ENCODE measurements around the gene PICK1. TPM values are rescaled to one million over a fixed set of nuclear protein-coding genes. Genes with fewer than 3 reads are reported as not detected.
A peak's percentile ranks its signal among the peaks of the same experiment; 100 is the strongest.

Gene PICK1
- total and polyA plus RNA-seq, 2 of the 8 experiments (the other 6 are each of a cell fraction or from before 2014, with no cell fraction given): 20.4 to 22.9 TPM

- no peak for TF ChIP-seq SIX5 (IDR thresholded peaks at IDR 0.05; ENCODE audit: low read depth, low read length)
- Histone ChIP-seq H3K18ac (ENCODE audit: extremely low read depth, low read length) (no peak overlapping the region), H3K9ac (replicated peaks in 1 of 4; ENCODE audit: extremely low read depth in 1 of 4, low read depth in 3 of 4, low read length in 3 of 4) (no peak overlapping the region), H2BK120ac (replicated peaks; ENCODE audit: low read depth, low read length) (no peak overlapping the region), H2BK20ac (ENCODE audit: low read length) (peak overlapping the region; percentile 3; the same call in 1 of the 2 replicates), H3K9me3 (ENCODE audit: insufficient read depth in 2 of 2, low read depth in 1 of 2, low read length in 1 of 2) (no peaks in the 10 kb centered on the region), H3K4me1 (replicated peaks in 1 of 4; ENCODE audit: control insufficient read depth in 3 of 4, insufficient read depth in 4 of 4, low read length in 3 of 4) (peaks cover 0 to 38% (median 22%) of the 10 kb centered on the region in 4 experiments; a peak in 6 of 7 replicates), H4K5ac (ENCODE audit: insufficient read length, low read depth, low read length) (no peak overlapping the region), H4K8ac (ENCODE audit: extremely low read depth, insufficient read depth, low read length) (no peak overlapping the region), H3K23ac (ENCODE audit: insufficient read length) (no peak overlapping the region), H3K56ac (replicated peaks; ENCODE audit: insufficient read length, low read depth, low read length) (no peak overlapping the region), H3K23me2 (ENCODE audit: low read depth, low read length) (no peaks in the 10 kb centered on the region; the same call in 1 of the 2 replicates), H3K27me3 (replicated peaks in 1 of 4; ENCODE audit: control insufficient read depth in 3 of 4, extremely low read depth in 1 of 4, insufficient read depth in 3 of 4, low read length in 3 of 4) (peaks cover 0 to 8% (median under 1%) of the 10 kb centered on the region in 4 experiments; a peak in 1 of 7 replicates), H3K4ac (replicated peaks; ENCODE audit: insufficient read length, low read depth, low read length) (no peak overlapping the region), H2AFZ (ENCODE audit: low read length) (no peak overlapping the region), H3K14ac (ENCODE audit: insufficient read length) (no peak overlapping the region), H2BK12ac (ENCODE audit: low read depth, low read length) (peak overlapping the region; percentile 11; the same call in 1 of the 2 replicates), H3K79me2 (ENCODE audit: control insufficient read depth in 1 of 2, insufficient read depth in 2 of 2, low read length in 2 of 2) (no peaks in the 10 kb centered on the region), H2BK5ac (ENCODE audit: low read depth, low read length) (no peak overlapping the region), H4K20me1 (replicated peaks in 1 of 2; ENCODE audit: control insufficient read depth in 1 of 2, insufficient read depth in 2 of 2, low read length in 2 of 2) (no peaks in the 10 kb centered on the region), H3K4me3 (ENCODE audit: extremely low read depth in 1 of 4, insufficient read depth in 2 of 4, low read depth in 3 of 4, low read length in 4 of 4) (no peak overlapping the region), H3K27ac (ENCODE audit: low read depth, low read length) (no peak overlapping the region), H3K36me3 (ENCODE audit: control insufficient read depth in 2 of 4, insufficient read depth in 4 of 4, low read length in 3 of 4) (no peaks in the 10 kb centered on the region), H4K91ac (replicated peaks; ENCODE audit: insufficient read length, low read length) (no peak overlapping the region), H3K4me2 (ENCODE audit: insufficient read depth in 1 of 2, low read depth in 2 of 2, low read length in 2 of 2) (no peak overlapping the region), H3K79me1 (ENCODE audit: low read depth, low read length) (no peaks in the 10 kb centered on the region), H2BK15ac (ENCODE audit: low read length) (peak overlapping the region; percentile 95; the same call in 1 of the 2 replicates), H2AK5ac (ENCODE audit: low read depth, low read length) (no peak overlapping the region)
- no peak for DNase-seq (ENCODE audit: low read depth in 1 of 2, low spot score in 2 of 2)
- CTCF ChIA-PET (ENCODE audit: partially characterized antibody): interaction anchor here (0.8 to 2.8 kb wide), 3 partner anchors 11 to 209 kb away, joined by 3 to 11 read pairs (median 4); no protein-coding TSS in a partner anchor
- 94% methylated on average over 11 of the region's 12 CpGs; no CpG with 5 or more reads in 1 of the 2 experiments for WGBS, 2 experiments (ENCODE audit: extremely low coverage in 1 of 2, insufficient coverage in 1 of 2, insufficient read length in 1 of 2, insufficient replicate concordance in 2 of 2, low coverage in 1 of 2, low lambda C conversion rate in 2 of 2, missing lambda C conversion rate in 1 of 2)
- no peak for FAIRE-seq
- POLR2A ChIA-PET (ENCODE audit: partially characterized antibody): no interaction called here
Measured at GRCh38 chr22:38031491-38031890, 25.7 kb upstream of the PICK1 start.
